Measurements from ENCODE around the gene PPAN. TPM values are rescaled to one million over a fixed set of nuclear protein-coding genes. Genes with fewer than 3 reads are reported as not detected.
A peak's percentile ranks its signal among the peaks of the same experiment; 100 is the strongest.

PPAN gene
- total and polyA plus RNA-seq, 7 donors = 16.2 to 58.7 (median 25.2) TPM

- peaks cover 0 to 19% (median 13%) of the 10 kb centered on the region in 4 donors for H3K4me1 ChIP-seq
- H3K27me3 ChIP-seq = no peaks in the 10 kb centered on the region
- no peaks in the 10 kb centered on the region for H3K9me3 ChIP-seq
- no peak overlapping the region for H3K4me3 ChIP-seq
- H3K36me3 ChIP-seq = peaks cover 17 to 28% (median 23%) of the 10 kb centered on the region in 4 donors
- TF ChIP-seq POLR2A (IDR thresholded peaks at IDR 0.05) (no peak), CTCF (IDR thresholded peaks at IDR 0.05) (no peak), EP300 (IDR thresholded peaks at IDR 0.05) (no peak), POLR2AphosphoS5 (IDR thresholded peaks at IDR 0.05) (no peak)
- DNase-seq = no peak
- WGBS, 2 donors = 36 to 65% methylated on average over 15 of the region's 15 CpGs
- intact Hi-C loops (cut with DNase I) = loop anchor here (5.0 kb wide), 1 partner anchor 147 kb away; the partner anchor contains the start of gene MRPL4
- H3K27ac ChIP-seq = peak overlapping the region in 1 of 4 donors; percentile 11
Observed at GRCh38 chr19:10104665-10105508, 1.3 kb upstream of the PPAN start.

- intact Hi-C loops (cut with DNase I) = loop anchor here (5.0 kb wide), 1 partner anchor 147 kb away; the partner anchor contains the start of gene MRPL4
- 36 to 51% methylated on average over 16 of the region's 16 CpGs for WGBS, 2 donors
- TF ChIP-seq POLR2A (IDR thresholded peaks at IDR 0.05) (no peak), EP300 (IDR thresholded peaks at IDR 0.05) (no peak), CTCF (IDR thresholded peaks at IDR 0.05) (no peak), POLR2AphosphoS5 (IDR thresholded peaks at IDR 0.05) (no peak)
- H3K4me3 ChIP-seq = peak overlapping the region in 2 of 4 donors; percentile 79 to 96
- no peak for DNase-seq
- H3K27me3 ChIP-seq = no peaks in the 10 kb centered on the region
- no peaks in the 10 kb centered on the region for H3K9me3 ChIP-seq
- H3K4me1 ChIP-seq = peaks cover 0 to 19% (median 13%) of the 10 kb centered on the region in 4 donors
- peak overlapping the region; percentile 46 to 87 (median 74) for H3K27ac ChIP-seq
- peaks cover 20 to 35% (median 30%) of the 10 kb centered on the region in 4 donors for H3K36me3 ChIP-seq
Observed at GRCh38 chr19:10105509-10106099, 558 bp upstream of the PPAN start.

- peak overlapping the region in 1 of 4 donors; percentile 87 for H3K27ac ChIP-seq
- peak overlapping the region in 3 of 4 donors; percentile 66 to 96 (median 79) for H3K4me3 ChIP-seq
- peaks cover 20 to 49% (median 40%) of the 10 kb centered on the region in 4 donors for H3K36me3 ChIP-seq
- intact Hi-C loops (cut with DNase I) = loop anchor here (5.0 kb wide), 1 partner anchor 145 kb away; the partner anchor contains the start of gene MRPL4
- TF ChIP-seq CTCF (IDR thresholded peaks at IDR 0.05) = no peak
- TF ChIP-seq POLR2AphosphoS5 (IDR thresholded peaks at IDR 0.05) = no peak
- no peak for TF ChIP-seq POLR2A (IDR thresholded peaks at IDR 0.05)
- TF ChIP-seq EP300 (IDR thresholded peaks at IDR 0.05) = no peak
- no peaks in the 10 kb centered on the region for H3K27me3 ChIP-seq
- H3K4me1 ChIP-seq = peaks cover 0 to 19% (median 13%) of the 10 kb centered on the region in 4 donors
- WGBS, 2 donors = 70 to 77% methylated on average over 10 of the region's 10 CpGs
- H3K9me3 ChIP-seq = no peaks in the 10 kb centered on the region
- DNase-seq = no peak
Observed at GRCh38 chr19:10107254-10107653, 1.1 kb downstream of the PPAN start.

- WGBS, 2 donors = 93 to 94% methylated on average over 14 of the region's 14 CpGs
- TF ChIP-seq POLR2AphosphoS5 (IDR thresholded peaks at IDR 0.05) (no peak), CTCF (IDR thresholded peaks at IDR 0.05) (no peak), POLR2A (IDR thresholded peaks at IDR 0.05) (no peak), EP300 (IDR thresholded peaks at IDR 0.05) (no peak)
- H3K4me3 ChIP-seq = no peak overlapping the region
- H3K9me3 ChIP-seq = no peaks in the 10 kb centered on the region
- peaks cover 20 to 49% (median 40%) of the 10 kb centered on the region in 4 donors for H3K36me3 ChIP-seq
- intact Hi-C loops (cut with DNase I) = loop anchor here (5.0 kb wide), 1 partner anchor 144 kb away; the partner anchor contains the start of gene MRPL4
- no peak for DNase-seq
- no peaks in the 10 kb centered on the region for H3K27me3 ChIP-seq
- H3K27ac ChIP-seq = no peak overlapping the region
- H3K4me1 ChIP-seq = peaks cover 0 to 25% (median 13%) of the 10 kb centered on the region in 4 donors
Observed at GRCh38 chr19:10107817-10108367, 1.7 kb downstream of the PPAN start.

All from sigmoid colon (tissue), 7 donors.